ENCODE data around the gene FNDC5.

FNDC5 gene

DNA sequence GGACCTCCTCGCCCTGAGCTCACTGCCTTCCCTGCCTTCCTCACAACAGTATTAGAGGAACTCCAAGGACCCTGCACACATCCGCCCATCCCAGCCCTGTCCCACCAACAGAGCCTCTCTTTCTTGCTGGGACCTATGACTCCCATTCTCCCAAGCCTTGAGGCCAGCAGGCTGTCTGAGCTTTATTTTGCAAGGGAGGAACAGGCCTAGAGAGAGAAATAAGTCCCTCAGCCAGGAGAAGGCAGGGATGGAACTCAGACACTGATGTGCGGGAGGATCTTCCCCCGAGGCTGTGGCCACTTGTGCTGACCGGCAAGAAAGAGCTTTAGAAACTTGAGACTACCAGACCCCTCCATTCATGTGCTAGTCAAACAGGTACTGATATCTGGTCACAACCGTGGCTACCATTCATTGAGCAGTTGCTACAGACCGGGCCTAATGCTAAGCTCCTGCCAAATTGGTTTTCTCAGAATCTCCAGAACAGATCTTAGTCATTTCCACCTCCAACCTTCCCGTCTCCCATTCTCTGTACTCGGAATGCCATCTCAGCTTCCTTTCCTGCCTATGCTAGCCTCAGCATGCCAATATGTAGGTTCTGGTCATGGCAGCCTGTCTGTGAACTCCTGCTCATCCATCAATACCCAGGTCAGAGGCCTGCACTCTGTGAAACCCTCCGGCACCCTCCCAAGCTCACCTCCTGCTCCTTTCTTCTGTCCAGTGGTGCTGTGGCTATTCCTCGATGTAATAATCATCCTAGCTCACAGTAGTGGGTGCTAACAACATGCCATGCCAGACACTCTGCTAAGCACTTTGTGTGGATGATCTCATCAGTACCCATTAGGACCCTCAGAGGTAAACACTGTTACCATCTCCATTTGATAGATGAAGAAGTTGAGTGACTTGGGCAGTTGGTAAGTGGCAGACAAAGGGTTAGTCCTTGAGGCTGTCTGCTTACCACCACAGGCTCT lies 26.7 kb upstream of the FNDC5 start:
- DNase-seq (ENCODE audit: low read depth, low spot score): no peak

DNA sequence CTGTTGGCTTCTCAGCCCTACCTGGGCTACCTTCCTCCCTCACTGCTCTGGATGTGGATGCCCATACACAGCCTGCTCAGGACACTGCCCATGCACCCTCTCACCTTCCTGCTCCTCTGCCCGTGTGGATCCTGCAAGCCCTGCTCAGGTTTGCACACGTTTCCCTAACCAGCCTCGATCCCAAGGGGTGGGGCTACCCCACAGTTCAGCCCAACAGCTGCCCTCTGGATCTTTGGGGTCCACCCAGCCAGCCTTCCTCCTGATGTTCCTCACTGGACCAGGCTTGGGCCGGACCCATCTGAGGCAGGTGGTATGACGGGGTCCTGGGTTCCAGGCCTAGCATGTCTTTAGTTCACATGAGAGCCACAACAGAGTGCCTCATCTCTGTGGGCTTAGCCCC lies 25.7 kb upstream of the FNDC5 start:
- DNase-seq (ENCODE audit: low read depth, low spot score): no peak

DNA sequence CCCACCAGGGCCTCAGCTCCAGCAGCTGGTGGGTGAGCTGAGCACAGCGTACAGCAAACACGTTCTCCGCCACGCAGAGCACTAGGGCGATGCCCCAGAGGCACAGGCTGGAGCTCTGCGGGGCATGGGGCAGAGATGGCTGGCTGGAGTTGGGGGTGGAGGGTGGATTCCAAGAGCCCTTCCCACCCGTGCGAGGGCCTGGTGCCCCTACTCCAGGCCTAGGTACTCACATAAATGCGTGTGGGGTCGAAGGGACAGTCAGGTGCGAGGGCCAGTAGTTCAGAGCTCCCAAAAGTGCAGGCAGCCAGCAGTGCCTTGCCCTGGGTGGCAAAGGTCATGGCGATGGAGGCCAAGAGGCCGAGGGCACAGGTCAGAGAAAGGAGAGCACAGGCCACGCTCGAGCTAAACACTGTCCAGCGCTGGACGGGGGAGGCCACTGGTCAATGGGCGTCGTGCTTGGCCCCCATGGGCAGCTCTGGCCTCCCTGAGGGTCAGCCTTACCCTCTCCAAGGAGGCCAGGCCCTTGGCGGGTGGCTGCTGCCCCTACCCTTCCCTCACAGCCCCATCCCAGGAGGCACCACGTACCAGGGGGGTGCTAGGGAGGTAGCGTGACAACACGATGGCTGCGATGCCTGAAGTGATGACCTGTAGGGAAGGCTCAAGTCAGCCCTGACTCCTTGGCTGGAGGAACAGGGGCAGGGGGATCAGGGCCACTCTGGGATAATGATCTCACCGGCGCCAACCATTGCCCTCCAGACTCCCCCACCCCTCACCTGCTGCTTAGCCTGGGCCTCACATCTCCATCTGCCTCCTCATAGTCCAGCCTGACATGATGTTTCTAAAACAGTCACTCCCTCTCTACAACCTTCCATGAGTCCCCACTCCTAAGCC lies 24.9 kb upstream of the FNDC5 start:
- no peak for DNase-seq (ENCODE audit: low read depth, low spot score)

DNA sequence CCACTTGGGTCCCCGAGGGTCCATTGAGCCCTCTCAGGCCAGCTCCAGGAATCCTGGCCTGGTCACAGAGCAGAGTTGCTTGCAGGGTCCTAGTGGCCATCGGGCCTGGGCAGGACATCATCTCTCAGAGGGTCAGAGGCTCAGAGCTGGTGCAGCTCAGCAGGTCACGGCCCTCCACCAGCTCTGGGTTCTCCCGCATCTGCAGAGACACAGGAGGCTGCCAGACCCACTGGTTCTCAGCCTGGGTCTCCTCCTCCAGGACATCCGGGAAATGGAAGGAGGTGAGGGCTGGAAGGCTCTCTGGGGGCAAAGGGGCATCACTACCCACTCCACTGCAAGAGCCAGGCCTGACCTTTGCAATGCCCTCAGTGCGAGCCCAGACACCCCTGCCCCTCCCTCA lies 24.0 kb upstream of the FNDC5 start:
- no peak for DNase-seq (ENCODE audit: low read depth, low spot score)

DNA sequence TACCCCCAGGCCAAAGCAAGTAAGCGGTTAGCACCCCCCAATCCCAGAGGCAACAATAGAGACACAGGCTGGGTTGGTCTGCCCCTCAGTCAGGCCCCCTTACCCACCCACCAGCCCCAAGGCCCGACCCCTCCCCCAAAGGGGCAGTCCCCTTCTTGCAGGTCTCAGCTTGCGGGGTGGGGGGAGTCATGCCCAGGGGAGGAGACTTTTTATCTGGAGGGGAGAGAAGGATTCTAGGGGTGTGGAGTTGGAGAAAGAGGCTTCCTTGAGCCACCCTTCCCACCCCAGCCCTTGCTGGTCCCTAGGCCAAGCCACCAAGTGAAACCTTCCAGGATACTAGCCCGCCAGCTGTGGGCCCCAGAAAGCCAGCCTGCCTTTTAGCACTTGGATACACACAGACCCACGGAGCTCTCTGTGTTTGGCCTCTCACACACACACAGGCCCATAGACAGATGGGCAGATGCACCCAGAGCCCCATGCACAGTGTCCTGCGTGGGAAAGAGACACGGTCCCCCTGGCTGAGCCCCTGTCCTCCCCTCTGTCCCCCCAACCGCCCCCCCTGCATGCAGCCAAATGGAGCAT lies 23.4 kb upstream of the FNDC5 start:
- DNase-seq (ENCODE audit: low read depth, low spot score): no peak

DNA sequence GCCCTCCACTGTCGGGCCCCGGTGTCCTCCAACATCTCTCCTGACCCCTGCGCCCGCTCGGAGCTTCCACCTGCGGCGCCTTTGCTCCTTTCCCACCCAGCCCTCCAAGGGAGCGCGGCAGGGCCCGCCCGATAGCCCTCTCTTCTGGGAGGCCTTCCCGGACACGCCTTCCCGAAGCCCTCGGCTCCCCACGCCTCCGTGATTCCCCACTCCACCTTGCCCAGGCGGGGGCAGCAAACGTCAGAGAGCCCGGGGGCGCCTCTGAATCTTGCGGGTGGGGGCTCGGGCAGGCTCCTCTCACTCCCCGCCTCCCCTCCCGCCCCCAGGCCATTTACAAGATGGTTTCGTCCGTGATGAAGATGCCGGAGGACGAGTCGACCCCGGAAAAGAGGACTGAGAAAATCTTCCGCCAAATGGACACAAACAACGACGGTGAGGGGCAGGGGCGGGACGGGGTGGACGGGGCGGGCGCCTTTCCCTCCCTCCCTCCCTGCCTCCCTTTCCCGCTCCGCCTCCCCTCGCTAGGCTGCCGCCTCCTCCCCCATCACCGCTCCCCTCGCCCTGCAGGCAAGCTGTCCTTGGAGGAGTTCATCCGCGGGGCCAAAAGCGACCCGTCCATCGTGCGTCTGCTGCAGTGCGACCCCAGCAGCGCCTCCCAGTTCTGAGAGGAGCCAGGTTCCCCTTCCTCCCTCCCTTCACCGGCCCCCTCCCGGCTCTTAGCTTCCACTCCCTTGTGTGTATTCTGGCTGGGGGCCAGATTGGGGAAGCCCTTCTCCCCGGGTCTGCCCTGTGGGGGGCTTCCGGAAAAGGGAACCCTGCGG lies 22.7 kb upstream of the FNDC5 start:
- no peak for DNase-seq (ENCODE audit: low read depth, low spot score)

DNA sequence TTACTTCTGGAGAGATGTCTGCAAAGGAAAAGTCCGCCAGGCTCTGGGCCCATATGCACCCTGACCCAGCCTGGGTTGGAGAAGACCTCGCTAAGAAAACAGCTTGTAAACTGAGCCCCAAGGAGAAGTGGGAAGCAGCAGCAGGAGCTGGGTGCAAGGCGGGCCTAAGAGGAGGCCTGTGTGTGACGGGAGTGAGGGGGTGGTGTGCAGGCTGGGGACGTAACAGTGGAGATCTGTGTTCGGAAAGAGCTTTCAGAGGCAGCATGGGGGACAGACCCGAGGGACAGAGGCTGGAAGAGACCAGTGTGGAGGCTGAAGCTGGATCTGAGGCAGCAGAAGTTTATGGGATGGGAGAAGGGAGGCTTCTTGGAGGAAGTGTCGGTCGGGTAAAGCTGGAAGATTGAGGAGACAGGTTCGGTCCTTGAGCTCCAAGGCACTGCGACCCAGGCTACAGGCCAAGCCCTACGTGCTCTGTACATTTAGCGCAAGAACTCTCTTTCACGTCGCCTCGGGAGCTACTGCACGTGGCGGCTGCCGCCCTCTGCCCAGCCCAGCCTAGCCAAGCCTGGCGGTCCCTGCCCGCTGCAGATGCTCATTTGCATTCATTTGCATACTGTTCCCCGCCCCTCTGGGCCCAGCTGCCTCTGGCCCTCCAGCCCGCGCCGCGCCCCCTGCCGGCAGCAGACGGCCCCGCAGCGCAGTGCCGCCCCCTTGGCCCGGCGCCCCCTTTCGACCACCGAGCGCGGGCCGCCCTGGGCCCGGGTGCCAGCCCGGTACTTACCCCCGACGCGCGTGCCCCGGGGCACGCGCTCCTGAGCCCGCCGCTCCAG lies 21.9 kb upstream of the FNDC5 start:
- DNase-seq (ENCODE audit: low read depth, low spot score): no peak

DNA sequence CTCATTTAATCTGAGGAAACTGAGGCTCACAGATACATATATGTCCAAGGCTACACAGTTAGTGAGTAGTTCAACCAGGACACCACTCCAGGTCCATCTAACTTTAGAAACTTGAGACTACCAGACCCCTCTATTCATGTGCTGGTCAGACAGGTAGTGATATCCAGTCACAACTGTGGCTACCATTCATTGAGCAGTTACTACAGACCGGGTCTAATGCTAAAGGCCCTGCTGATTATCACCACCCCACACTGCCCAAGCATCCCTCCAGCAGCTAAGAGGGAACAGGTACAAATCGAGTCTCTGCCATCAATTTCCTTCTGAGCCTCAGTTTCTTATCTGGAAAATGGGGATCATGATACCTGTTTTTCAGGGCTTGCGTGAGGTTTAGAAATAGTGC lies 20.9 kb upstream of the FNDC5 start:
- no peak for DNase-seq (ENCODE audit: low read depth, low spot score)

DNA sequence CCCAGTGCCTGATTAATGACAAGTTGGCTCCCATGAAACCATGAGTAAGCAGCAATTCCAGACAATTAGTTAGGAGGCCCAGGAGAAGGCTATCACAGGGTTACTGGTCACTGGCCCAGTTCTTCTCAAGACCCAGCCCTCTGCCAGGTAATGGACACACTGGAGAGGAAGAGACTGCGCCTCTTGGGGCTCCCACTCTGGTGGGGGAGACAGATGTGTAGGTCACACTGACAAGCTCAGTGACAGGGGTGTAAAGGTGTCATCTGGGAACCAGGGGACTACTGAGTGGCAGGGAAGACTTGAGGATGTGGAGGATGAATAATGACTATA lies 20.5 kb upstream of the FNDC5 start:
- DNase-seq (ENCODE audit: low read depth, low spot score): no peak

DNA sequence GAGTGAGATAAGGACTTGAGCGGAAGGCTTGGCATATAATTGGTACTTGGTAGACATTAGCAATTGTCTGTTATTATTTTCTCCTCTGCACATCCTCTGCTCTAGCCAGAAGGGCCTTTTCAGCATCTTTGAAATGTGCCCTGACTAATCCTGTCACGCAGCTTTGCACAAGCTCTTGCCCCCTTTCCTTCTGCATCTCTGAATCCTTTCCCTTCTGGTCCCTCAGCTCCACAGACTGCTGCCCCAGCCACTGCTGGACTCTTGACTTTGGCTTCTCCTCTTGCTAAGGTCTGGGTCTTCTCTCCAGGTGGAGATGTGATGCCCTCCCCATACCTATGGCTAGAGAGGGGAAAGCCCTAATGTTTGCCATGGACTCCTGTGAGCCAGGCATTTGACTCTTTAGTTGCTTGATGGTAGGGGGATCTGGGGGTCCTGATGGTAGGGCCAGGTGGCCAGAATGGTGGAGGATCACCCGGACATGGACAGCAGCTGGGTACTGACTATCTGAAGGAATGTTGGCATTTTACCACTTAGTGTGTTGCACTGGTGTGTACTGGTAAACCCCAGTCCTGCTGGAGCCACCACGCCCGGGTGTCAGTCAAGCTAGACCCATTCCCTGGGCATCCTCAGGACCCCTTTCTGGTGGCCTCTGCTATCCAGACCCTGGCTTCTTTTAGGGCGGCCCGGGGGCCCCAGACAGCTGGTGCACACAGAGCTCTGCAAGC lies 20.0 kb upstream of the FNDC5 start:
- DNase-seq (ENCODE audit: low read depth, low spot score): no peak

DNA sequence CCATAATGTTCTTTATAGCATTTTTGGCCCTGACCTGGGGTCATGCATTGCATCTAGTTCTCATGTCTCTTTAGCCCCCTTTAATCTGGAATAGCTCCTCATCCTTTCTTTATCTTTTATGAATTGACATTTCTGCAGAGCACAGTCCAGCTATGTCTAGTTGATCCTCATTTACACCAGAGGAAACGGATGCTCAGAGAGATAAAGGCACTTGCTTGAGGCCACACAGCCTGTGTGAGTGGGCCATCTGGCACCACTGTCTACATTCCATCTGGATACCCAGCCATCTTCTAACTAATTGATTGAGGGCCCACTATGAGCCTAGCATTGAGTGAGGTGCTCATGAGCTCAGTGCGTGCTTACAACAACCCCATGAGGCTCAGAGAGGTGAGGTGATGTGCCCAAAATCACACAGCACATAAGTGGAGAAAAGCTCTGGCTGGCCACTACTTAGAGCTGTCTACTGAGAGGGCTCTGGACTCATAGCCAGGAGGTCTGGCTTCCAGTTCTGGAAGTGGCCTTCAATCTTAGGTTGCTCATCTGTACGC lies 19.1 kb upstream of the FNDC5 start:
- no peak for DNase-seq (ENCODE audit: low read depth, low spot score)

DNA sequence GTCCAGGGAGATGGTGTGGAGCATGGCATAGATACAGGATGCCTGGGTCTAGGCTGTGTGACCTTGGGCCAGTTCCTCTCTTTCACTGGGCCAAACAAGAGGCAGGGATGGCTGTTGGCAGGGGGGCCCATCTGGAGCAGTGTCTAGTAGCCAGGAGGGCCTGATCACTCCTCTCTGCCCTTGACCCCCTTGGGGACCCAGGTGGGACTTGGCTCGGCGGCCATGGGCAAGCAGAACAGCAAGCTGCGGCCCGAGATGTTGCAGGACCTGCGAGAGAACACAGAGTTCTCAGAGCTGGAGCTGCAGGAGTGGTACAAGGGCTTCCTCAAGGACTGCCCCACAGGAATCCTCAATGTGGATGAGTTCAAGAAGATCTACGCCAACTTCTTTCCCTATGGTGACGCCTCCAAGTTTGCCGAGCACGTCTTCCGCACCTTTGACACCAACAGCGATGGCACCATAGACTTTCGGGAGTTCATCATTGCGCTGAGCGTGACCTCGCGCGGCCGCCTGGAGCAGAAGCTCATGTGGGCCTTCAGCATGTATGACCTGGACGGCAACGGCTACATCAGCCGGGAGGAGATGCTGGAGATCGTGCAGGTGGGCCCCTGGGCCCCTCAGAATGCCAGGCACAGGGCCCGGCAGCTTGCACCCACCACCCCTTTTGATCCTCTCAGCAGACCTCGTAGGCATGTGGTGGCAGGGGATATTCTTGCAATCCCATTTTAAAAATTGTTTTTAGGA lies 18.1 kb upstream of the FNDC5 start:
- no peak for DNase-seq (ENCODE audit: low read depth, low spot score)

DNA sequence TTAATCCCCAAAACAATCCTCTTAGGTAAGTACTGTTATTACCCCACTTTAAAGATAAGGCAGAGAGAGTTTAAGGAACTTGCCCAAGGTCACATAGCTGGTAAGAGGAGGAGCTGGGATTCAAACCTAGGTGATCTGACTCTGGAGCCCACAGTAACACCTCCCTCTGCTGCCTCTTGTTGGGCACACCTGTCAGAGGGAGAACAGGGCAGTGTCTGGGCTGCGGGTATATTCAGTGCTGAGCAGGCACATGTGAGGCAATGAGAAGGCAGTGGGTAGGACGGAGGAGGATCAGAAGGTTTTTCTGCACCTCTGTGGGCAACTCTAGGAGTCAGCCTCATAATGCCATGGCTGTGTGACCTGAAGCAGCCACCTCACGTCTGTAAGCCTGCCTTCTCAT lies 17.4 kb upstream of the FNDC5 start:
- no peak for DNase-seq (ENCODE audit: low read depth, low spot score)

DNA sequence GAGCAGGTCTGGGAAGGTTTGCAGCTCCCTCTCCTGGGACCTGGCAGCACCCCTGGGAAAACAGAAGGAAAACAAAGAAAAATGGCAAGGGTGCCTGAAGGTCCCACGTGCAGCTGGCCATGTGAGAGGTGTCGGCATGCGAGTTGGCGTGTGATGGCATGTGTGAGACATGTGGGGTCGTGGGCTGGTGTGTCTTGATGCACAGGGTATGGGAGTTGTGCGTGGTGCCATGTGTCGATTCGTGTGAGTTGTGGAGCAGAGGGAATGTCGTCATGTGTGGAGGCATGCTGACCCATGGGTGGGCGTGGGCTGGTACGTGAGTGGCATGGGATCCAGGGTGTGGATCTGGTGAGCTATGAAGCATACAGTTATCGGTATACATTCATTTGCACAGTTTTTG lies 16.9 kb upstream of the FNDC5 start:
- DNase-seq (ENCODE audit: low read depth, low spot score): no peak

DNA sequence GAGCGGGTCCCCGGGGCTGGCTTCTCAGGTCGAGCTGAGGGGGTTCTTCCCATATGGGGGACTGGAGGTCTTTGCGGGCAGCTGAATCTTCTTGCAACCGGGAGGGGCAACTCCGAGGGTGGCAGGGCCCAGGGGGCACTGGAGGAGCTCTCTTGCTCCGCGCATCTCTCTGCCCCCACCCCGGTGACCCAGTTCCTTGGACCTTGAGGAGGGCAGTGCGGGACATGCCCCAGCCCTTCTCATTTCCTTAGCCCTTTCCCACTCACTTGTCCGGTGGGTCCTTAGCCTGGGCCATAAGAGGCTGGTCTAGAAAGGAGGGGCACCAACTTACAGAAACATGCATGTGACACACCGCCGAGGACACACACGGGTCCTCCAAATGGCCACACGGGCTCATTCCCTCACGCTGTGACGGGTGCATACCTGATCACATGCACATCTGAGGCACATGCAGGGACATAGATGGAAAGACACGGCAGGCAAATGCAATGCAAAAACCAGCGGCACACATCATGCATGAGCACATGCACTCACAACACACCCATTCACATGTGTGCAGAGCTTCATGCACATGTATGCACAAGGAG lies 16.2 kb upstream of the FNDC5 start:
- DNase-seq (ENCODE audit: low read depth, low spot score): no peak

DNA sequence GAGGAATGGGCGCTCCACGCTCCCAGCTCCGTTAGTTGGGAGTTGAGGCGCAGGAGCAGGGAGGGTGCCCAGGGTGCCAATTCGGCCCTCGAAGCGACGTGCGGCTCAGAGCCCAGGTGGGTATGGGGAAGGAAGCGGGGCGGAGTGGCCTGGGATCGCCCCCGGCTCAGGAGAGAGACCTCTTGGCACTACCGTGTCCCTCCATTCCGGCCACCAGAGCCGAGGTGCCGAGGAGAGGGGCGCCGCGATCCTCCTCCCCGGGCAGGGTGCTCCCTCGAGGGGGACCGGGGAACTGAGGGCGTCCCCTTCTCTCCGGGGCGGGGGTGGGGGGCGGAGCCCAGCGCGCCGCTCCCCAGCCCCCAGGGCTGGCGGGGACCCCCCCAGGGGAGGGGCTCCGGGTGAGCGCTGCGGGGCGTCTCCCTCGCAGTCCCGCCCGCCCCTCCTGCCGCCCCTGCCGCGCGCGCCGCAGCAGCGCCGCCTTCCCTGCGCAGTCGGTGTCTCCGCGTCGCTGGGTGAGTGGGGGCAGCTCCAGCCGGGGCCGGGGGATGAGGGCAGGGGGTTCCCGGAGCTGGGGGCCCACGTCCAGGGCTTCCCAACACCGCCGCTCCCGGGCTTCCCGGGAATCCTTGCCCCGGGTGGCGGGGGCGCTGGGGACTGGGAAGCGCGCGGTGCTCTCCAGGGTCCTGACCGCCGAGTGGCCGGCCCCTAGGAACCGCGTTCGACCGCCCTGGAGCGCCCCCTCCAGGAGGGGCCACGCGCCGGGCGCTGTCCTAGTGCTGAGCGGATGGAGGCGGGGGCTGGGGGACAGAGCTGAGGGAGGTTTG lies 15.5 kb upstream of the FNDC5 start, which contains the start of gene HPCA:
HPCA (plus strand) TSS at position 488 of the 824 bp plus-strand sequence. CDS start 2,408 bp downstream, outside the sequence.
- DNase-seq (ENCODE audit: low read depth, low spot score): no peak

DNA sequence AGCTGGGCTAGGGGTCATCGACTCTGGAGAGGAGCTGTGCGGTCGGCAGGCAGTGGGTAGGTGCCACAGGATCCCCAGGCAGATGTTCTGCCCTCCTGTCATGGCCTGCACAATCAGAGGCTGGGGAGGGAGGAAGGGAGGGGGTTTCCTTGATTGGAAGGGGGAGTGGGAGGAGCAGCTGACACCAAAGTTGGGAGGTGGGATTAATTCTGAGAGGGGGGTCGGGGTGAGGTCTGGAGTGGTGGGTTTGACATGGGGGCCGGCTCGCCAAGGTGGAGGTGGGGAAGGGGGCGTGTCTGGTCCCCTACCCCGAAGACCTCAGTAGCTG lies 14.9 kb upstream of the FNDC5 start:
- DNase-seq (ENCODE audit: low read depth, low spot score): no peak

DNA sequence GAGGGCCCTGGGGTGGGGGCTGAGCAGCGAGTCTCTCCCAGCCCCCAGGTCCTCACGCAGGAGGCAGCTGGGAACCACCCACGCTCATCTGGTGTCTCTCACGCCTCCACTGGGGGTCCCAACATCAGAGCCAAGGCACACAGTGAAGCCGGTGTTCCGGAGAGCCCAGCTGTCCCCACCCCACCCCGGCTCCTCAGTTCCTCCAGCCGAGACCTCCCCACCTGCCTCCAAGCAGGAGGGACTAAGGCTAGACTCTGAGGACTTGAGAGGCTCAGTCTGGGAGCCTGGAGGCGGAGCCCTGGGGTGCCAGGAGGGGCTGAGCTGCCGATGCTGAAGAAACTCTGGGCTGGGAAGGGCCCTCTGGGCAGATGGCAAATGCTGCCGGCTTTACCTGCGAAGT lies 14.0 kb upstream of the FNDC5 start:
- DNase-seq (ENCODE audit: low read depth, low spot score): no peak

Data from smooth muscle cell of the brain vasculature (primary cell).